Endothelial cell of umbilical vein (primary cell): ENCODE measurements around the gene CDC42EP4. TPM values are rescaled to one million over a fixed set of nuclear protein-coding genes. Genes with fewer than 3 reads are reported as not detected.

Experiments used
- BruUV-seq: library from RNA; stranded (reverse); fragments of 400-500 nt; replicated peaks from 2 replicates; lab custom pipeline; 2021; lab: Mats Ljungman, UMichigan
- CTCF ChIA-PET: fragments of 300-600, 350-600 bp; sonication (Branson Sonifier 250); formaldehyde crosslinking; loops from one replicate; lab custom pipeline; 2021; ENCODE audit warnings: antibody characterized with exemption, inconsistent platforms; lab: Charles Lee
- POLR2A ChIA-PET: fragments of 300-600, 350-600 bp; sonication (Branson Sonifier 250); formaldehyde crosslinking; loops from one replicate; lab custom pipeline; 2021; ENCODE audit warnings: antibody characterized with exemption, inconsistent platforms; lab: Charles Lee
- DNase-seq: peaks from one replicate; pipeline ENCODE4 v3.0.0-alpha.2; 2011; ENCODE audit warnings: low read depth, low spot score
- FAIRE-seq: peaks from 2 replicates; lab custom pipeline; 2011; peaks lifted over from hg19 to GRCh38; lab: Jason Lieb, UNC
- H2AFZ ChIP-seq: 2 replicates; pipeline ENCODE4 v1.6.0; 2012; ENCODE audit warnings: low read depth, low read length, control low read depth, inconsistent platforms
- H3K27ac ChIP-seq: 2 replicates; pipeline ENCODE4 v1.5.1; 2011; ENCODE audit warnings: low read depth, mild to moderate bottlenecking, control low read depth, low read length, moderate library complexity; ENCODE audit not compliant: insufficient read depth
- H3K27me3 ChIP-seq, 2 experiments: 2 replicates each; pipeline versions ENCODE4 v1.6.0 to v1.6.1; 2011; ENCODE audit warnings: low read length in 2 of 2, mixed read lengths in 1 of 2; ENCODE audit not compliant: control insufficient read depth in 2 of 2, insufficient read depth in 2 of 2
- H3K36me3 ChIP-seq, 2 experiments: 2 replicates in 1 of 2; 3 replicates in 1 of 2; pipeline ENCODE4 v1.5.1; 2011; ENCODE audit warnings: low read length in 2 of 2, mild to moderate bottlenecking in 1 of 2, moderate library complexity in 1 of 2; ENCODE audit not compliant: control insufficient read depth in 2 of 2, insufficient read depth in 2 of 2; ENCODE audit errors: extremely low read depth in 1 of 2
- H3K4me1 ChIP-seq: 3 replicates; pipeline ENCODE4 v1.5.1; 2011; ENCODE audit warnings: mild to moderate bottlenecking, low read length; ENCODE audit not compliant: control insufficient read depth, insufficient read depth; ENCODE audit errors: extremely low read depth
- H3K4me2 ChIP-seq: 2 replicates; pipeline ENCODE4 v1.6.1; 2011; ENCODE audit warnings: low read length, control low read depth, mixed read lengths; ENCODE audit not compliant: insufficient read depth
- H3K4me3 ChIP-seq, 3 experiments: fragments of 200-600 bp in 1 of 3; sonication (generic), shearing (Covaris generic) in 1 of 3; replicated peaks in 1 of 3; 2 replicates each; pipeline ENCODE4 v1.5.1; 2011 to 2016; ENCODE audit warnings: control low read depth in 3 of 3, low read length in 3 of 3, mild to moderate bottlenecking in 2 of 3, inconsistent platforms in 1 of 3, low read depth in 1 of 3, moderate library complexity in 1 of 3; ENCODE audit not compliant: insufficient read depth in 1 of 3
- H3K79me2 ChIP-seq: 2 replicates; pipeline ENCODE4 v1.6.0; 2012; ENCODE audit warnings: low read length, inconsistent platforms; ENCODE audit not compliant: control insufficient read depth, insufficient read depth
- H3K9ac ChIP-seq: replicated peaks from 2 replicates; pipeline ENCODE3; 2011; ENCODE audit warnings: low read length, control low read depth; ENCODE audit not compliant: insufficient read depth; ENCODE audit errors: extremely low read depth
- H3K9me1 ChIP-seq: replicated peaks from 3 replicates; pipeline ENCODE4 v1.6.0; 2011; ENCODE audit warnings: mild to moderate bottlenecking, low read length; ENCODE audit not compliant: control insufficient read depth, insufficient read depth; ENCODE audit errors: extremely low read depth
- H3K9me3 ChIP-seq: replicated peaks from 2 replicates; pipeline ENCODE4 v1.5.1; 2012; ENCODE audit warnings: low read length, inconsistent platforms; ENCODE audit not compliant: control insufficient read depth, insufficient read depth
- H4K20me1 ChIP-seq: replicated peaks from 2 replicates; pipeline ENCODE3; 2011; ENCODE audit warnings: mild to moderate bottlenecking, low read length; ENCODE audit not compliant: control insufficient read depth, insufficient read depth; ENCODE audit errors: extremely low read depth
- EZH2 ChIP-seq: IDR thresholded peaks from 2 replicates; pipeline ENCODE4 v1.6.1; 2012; ENCODE audit warnings: borderline replicate concordance, low read depth, mild to moderate bottlenecking, moderate library complexity, low read length, inconsistent platforms; ENCODE audit not compliant: severe bottlenecking
- FOS ChIP-seq: IDR thresholded peaks from 2 replicates; pipeline ENCODE4 v1.6.1; 2011; ENCODE audit warnings: mild to moderate bottlenecking, low read length, moderate library complexity, borderline replicate concordance; ENCODE audit not compliant: insufficient read depth
- GATA2 ChIP-seq: IDR thresholded peaks from 2 replicates; pipeline ENCODE4 v1.7.0; 2011; ENCODE audit warnings: low read depth, mild to moderate bottlenecking, moderate library complexity, mixed read lengths, low read length; ENCODE audit not compliant: insufficient read length, insufficient read depth
- JUN ChIP-seq: IDR thresholded peaks from 2 replicates; pipeline ENCODE4 v1.6.1; 2011; ENCODE audit warnings: borderline replicate concordance, low read depth; ENCODE audit not compliant: insufficient read length, insufficient read depth
- MYC ChIP-seq: IDR thresholded peaks from one replicate; pipeline ENCODE4 v1.6.1; 2011; ENCODE audit warnings: mild to moderate bottlenecking, low read depth, low read length
- POLR2A ChIP-seq: IDR thresholded peaks from 2 replicates; pipeline ENCODE4 v1.6.1; 2012; ENCODE audit warnings: low read depth, mild to moderate bottlenecking, control low read depth, low read length
- POLR2AphosphoS5 ChIP-seq: IDR thresholded peaks from 2 replicates; pipeline ENCODE4 v1.6.1; 2012; ENCODE audit warnings: low read depth, mild to moderate bottlenecking, control low read depth, low read length, moderate library complexity; ENCODE audit not compliant: insufficient read depth
- dilution Hi-C: fragments of 300-500 bp; cut with MboI; formaldehyde crosslinking; loops from one replicate; pipeline ENCODE4 v1.15.0; 2019; ENCODE audit warnings: low sequenced_read_pairs; ENCODE audit not compliant: extremely low pct_ligation_motif_present
- intact Hi-C: fragments of 100-400 bp; cut with micrococcal nuclease; formaldehyde crosslinking; loops from one replicate; pipeline ENCODE4 v1.10.0; 2022
- polyA plus RNA-seq, 4 experiments: library from polyadenylated mRNA; depleted of rRNA in 3 of 4; stranded (reverse) in 3 of 4; unstranded in 1 of 4; fragments of >200 nt; gene quantifications; 2 replicates each; pipeline versions ENCODE4 v1.2.1 to v1.2.3, GENCODE V29; 2011 to 2012; ENCODE audit warnings: missing spikeins in 1 of 4
- total RNA-seq: library from RNA; stranded (reverse); gene quantifications from 2 replicates; pipeline ENCODE4 v1.2.3, GENCODE V29; 2021
- TF ChIP-seq, protein P1 (sequence below): IDR thresholded peaks from 2 replicates; pipeline ENCODE4 v1.6.1; 2011; ENCODE audit not compliant: insufficient read depth, insufficient read length
- TF ChIP-seq, protein P2 (sequence below), 2 donors: IDR thresholded peaks; 1 replicate in 1 of 2; 2 replicates in 1 of 2; pipeline ENCODE4 v1.5.1; 2011; ENCODE audit warnings: low read length in 2 of 2, mild to moderate bottlenecking in 2 of 2, moderate library complexity in 2 of 2, control low read depth in 1 of 2, inconsistent platforms in 1 of 2, low read depth in 1 of 2; ENCODE audit not compliant: insufficient read depth in 1 of 2; ENCODE audit errors: extremely low read depth in 1 of 2

The CDC42EP4 gene
- total and polyA plus RNA-seq, 2 donors (not counting 3 experiments of a cell fraction or from before 2014, with no cell fraction given): 11.4 to 19.6 TPM

DNA sequence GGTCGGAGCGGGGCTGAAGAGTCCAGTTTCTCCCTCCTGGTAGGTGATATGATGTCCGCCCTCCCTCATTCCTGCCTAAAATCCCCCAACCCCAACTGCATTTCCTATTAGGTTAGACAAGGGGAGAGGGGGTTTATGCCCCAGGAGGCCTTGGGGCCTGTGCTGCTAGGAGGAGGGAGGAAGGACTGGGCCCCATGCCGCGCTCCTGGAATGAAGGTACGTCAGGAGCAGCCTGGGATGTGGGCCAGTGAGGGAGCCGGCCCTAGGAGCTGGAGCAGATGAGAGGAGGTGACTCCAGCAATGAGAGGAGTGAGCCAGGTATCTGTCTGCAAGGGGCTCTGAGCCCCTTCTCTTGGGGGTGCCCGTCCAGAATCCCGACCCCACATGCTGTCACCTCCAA, 46.9 kb upstream of the CDC42EP4 start:
- Histone ChIP-seq H3K79me2 (no peaks in the 10 kb centered on the region), H3K4me3 (no peak overlapping the region), H3K9ac (no peak overlapping the region), H3K27ac (no peak overlapping the region), H3K4me2 (no peak overlapping the region), H3K9me1 (no peaks in the 10 kb centered on the region), H3K9me3 (no peaks in the 10 kb centered on the region), H3K4me1 (no peaks in the 10 kb centered on the region), H4K20me1 (no peaks in the 10 kb centered on the region), H2AFZ (no peak overlapping the region), H3K36me3 (no peaks in the 10 kb centered on the region), H3K27me3 (no peaks in the 10 kb centered on the region)
- POLR2A ChIA-PET: no interaction called here
- TF ChIP-seq, protein P1, sequence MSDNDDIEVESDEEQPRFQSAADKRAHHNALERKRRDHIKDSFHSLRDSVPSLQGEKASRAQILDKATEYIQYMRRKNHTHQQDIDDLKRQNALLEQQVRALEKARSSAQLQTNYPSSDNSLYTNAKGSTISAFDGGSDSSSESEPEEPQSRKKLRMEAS: no peak
- TF ChIP-seq, protein P2, sequence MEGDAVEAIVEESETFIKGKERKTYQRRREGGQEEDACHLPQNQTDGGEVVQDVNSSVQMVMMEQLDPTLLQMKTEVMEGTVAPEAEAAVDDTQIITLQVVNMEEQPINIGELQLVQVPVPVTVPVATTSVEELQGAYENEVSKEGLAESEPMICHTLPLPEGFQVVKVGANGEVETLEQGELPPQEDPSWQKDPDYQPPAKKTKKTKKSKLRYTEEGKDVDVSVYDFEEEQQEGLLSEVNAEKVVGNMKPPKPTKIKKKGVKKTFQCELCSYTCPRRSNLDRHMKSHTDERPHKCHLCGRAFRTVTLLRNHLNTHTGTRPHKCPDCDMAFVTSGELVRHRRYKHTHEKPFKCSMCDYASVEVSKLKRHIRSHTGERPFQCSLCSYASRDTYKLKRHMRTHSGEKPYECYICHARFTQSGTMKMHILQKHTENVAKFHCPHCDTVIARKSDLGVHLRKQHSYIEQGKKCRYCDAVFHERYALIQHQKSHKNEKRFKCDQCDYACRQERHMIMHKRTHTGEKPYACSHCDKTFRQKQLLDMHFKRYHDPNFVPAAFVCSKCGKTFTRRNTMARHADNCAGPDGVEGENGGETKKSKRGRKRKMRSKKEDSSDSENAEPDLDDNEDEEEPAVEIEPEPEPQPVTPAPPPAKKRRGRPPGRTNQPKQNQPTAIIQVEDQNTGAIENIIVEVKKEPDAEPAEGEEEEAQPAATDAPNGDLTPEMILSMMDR (IDR thresholded peaks at IDR 0.05; ENCODE audit: extremely low read depth in 1 of 2, insufficient read depth in 1 of 2, low read depth in 1 of 2, low read length in 2 of 2): no peak
- TF ChIP-seq EZH2: no peak
- intact Hi-C loops (no loop called here), dilution Hi-C loops (no loop called here)
- FAIRE-seq (no peak), DNase-seq (no peak)
- no TSS peak for BruUV-seq
- CTCF ChIA-PET: interaction anchor here (1.1 to 3.0 kb wide), 3 partner anchors 11 to 103 kb away, joined by 3 to 13 read pairs (median 3); no protein-coding TSS in a partner anchor

DNA sequence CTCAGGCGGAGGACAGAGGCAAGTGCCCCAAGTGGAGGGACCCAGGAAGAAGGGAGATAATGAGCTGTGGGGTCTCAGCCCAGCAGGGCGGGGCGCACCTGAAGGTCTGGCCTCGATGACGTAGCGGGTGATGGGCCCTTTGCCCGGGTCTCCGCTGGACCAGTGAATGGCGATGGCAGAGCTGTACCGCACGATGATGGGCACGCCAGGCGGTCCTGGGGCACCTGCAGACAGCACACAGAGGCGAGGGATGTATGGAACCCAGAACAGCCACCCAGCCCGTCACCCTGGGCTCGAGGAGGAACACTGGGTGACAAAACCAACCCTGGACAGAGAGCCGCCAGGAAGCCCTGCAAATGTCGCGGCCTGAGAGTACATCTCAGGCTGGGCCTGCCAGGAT, 46.2 kb upstream of the CDC42EP4 start:
- intact Hi-C loops (no loop called here), dilution Hi-C loops (no loop called here)
- DNase-seq (no peak), FAIRE-seq (no peak)
- no peaks in the 10 kb centered on the region for H4K20me1 ChIP-seq
- no peak overlapping the region for H3K9ac ChIP-seq
- ChIA-PET CTCF (interaction anchor here (1.0 to 3.0 kb wide), 3 partner anchors 12 to 801 kb away, joined by 3 to 13 read pairs (median 3); no protein-coding TSS in a partner anchor), POLR2A (no interaction called here)
- no peak overlapping the region for H3K4me3 ChIP-seq
- no peak overlapping the region for H3K4me2 ChIP-seq
- H3K79me2 ChIP-seq: no peaks in the 10 kb centered on the region
- H3K9me3 ChIP-seq: no peaks in the 10 kb centered on the region
- no peaks in the 10 kb centered on the region for H3K9me1 ChIP-seq
- no peak for TF ChIP-seq EZH2
- TF ChIP-seq MYC: no peak
- TF ChIP-seq FOS: no peak
- no peak for TF ChIP-seq GATA2
- TF ChIP-seq, protein P2 (IDR thresholded peaks at IDR 0.05; ENCODE audit: extremely low read depth in 1 of 2, insufficient read depth in 1 of 2, low read depth in 1 of 2, low read length in 2 of 2): no peak
- TF ChIP-seq POLR2A: no peak
- TF ChIP-seq, protein P1: no peak
- no peak for TF ChIP-seq JUN
- TF ChIP-seq POLR2AphosphoS5: no peak
- H3K27ac ChIP-seq: no peak overlapping the region
- BruUV-seq: no TSS peak
- H3K36me3 ChIP-seq: no peaks in the 10 kb centered on the region
- H3K27me3 ChIP-seq: no peaks in the 10 kb centered on the region
- H2AFZ ChIP-seq: no peak overlapping the region
- no peaks in the 10 kb centered on the region for H3K4me1 ChIP-seq
